ENCODE measurements around the gene RASSF7.

DNA sequence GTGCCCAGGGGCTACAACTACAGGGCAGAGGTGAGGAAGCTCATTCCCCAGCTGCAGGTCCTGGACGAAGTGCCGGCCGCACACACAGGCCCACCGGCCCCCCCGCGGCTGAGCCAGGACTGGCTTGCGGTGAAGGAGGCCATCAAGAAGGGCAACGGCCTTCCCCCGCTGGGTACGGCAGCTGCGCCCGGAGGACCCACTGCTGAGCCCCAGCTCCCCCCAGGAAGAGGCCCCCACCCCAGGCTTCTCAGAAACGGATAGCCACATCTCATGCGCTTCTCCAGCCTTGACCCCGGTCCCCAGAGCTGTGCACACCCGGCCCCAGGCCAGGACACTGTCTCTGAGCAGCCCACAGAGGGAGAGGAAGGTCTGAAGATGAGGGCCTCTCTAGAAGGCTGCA, 9.6 kb upstream of the RASSF7 start:
- TF ChIP-seq JUN (IDR thresholded peaks at IDR 0.05; ENCODE audit: low read depth, low read length) (no peak), EP300 (IDR thresholded peaks at IDR 0.05; ENCODE audit: borderline replicate concordance in 1 of 2, low read depth in 2 of 2, low read length in 2 of 2) (no peak), YY1 (IDR thresholded peaks at IDR 0.05; ENCODE audit: low read depth, low read length) (no peak), POLR2A (IDR thresholded peaks at IDR 0.05; ENCODE audit: control extremely low read depth in 1 of 2, low read depth in 2 of 2, low read length in 2 of 2) (no peak), SIRT6 (IDR thresholded peaks at IDR 0.05; ENCODE audit: low read length) (no peak), EZH2 (IDR thresholded peaks at IDR 0.05; ENCODE audit: low read depth, low read length, severe bottlenecking) (no peak), ZNF274 (IDR thresholded peaks at IDR 0.05; ENCODE audit: borderline replicate concordance, extremely low read depth, low read length) (no peak), RBBP5 (IDR thresholded peaks at IDR 0.05; ENCODE audit: borderline replicate concordance, low read depth, low read length) (no peak), ATF3 (IDR thresholded peaks at IDR 0.05; ENCODE audit: insufficient read depth, low read depth, low read length) (no peak), TAF1 (IDR thresholded peaks at IDR 0.05; ENCODE audit: low read depth, low read length) (no peak)
- TF ChIP-seq, protein P1, sequence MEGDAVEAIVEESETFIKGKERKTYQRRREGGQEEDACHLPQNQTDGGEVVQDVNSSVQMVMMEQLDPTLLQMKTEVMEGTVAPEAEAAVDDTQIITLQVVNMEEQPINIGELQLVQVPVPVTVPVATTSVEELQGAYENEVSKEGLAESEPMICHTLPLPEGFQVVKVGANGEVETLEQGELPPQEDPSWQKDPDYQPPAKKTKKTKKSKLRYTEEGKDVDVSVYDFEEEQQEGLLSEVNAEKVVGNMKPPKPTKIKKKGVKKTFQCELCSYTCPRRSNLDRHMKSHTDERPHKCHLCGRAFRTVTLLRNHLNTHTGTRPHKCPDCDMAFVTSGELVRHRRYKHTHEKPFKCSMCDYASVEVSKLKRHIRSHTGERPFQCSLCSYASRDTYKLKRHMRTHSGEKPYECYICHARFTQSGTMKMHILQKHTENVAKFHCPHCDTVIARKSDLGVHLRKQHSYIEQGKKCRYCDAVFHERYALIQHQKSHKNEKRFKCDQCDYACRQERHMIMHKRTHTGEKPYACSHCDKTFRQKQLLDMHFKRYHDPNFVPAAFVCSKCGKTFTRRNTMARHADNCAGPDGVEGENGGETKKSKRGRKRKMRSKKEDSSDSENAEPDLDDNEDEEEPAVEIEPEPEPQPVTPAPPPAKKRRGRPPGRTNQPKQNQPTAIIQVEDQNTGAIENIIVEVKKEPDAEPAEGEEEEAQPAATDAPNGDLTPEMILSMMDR (IDR thresholded peaks at IDR 0.05; ENCODE audit: control extremely low read depth in 1 of 3, insufficient read depth in 1 of 3, low read depth in 1 of 3, low read length in 3 of 3) = no peak
